ENCODE results near the gene MAP3K1.

Gene MAP3K1

DNA sequence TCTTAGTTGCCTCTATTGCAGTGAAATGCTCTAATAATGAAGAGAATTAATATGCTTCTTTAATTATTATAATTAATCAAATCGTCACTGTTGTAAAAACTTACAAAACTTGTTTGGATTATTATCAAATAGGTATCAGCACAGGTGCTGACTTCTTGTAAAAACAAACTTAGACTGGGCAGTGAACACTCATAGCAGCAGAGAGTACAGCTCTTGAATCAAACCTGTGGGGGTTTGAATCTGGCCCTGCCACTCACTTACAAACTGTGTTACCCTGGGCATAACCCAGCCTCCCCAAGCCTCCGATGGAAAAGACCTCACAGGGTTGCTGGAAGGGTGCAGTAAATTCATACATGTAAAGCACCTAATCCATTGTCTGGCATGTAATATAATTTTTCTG is 35.1 kb downstream of the MAP3K1 start:
- DNase-seq = no peak

GRCh38 chr5:56851258-56851941 is 36.1 kb downstream of the MAP3K1 start:
- DNase-seq = no peak

DNA sequence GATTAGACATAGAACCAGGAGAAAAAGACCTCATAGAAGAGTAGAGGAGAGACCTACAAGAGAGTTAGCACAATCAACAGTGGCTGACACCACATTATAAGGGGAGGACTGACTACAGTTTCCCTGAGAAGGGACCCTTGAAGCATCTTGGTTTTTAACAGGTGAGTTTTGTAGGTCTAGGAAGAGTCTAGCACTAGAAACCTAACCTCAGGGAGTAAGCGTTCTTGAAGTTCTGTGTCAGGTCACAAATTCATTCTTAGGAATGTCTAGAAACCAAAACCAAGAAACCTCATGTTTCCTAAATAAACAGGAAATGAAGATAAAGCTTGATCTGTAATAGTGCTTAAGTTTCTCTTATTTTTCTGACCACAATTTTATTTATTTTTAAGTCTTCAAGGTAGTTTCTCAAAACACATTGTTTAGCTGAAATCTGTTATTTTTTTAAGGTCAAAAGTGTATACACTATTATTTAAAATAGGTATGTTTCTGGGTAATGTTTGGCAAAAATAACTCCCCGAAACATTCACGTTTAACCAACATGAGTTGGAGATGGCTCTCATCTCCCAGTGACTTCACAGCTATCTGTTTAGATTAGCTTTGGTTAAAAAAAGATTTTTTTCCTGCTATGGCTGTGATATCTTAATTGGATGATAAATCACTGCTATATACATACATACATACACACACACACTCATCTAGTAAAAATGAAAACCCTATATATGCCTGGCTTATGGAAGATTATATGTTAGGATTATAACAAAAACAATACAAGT is 37.1 kb downstream of the MAP3K1 start:
- DNase-seq = no peak

DNA sequence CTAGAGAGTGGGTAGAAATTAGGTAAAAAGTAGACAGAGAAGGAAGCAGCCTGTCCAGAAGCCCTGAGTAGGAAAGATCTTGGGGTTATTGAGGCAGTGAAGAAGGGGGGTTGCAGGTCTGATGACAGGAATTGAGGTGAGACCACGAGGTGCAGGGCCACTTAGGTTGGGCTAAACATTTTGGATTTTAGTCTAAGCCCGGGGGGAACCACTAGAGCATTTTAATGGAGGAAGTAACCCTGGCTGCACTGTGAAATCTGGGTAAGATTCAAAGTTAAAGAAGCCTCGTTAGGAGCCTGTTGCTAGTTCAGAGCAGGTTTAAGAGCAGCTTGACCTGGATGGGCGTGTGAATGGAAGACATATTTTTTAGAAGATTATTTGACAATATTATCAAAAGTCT is 38.3 kb downstream of the MAP3K1 start:
- no peak for DNase-seq

- DNase-seq = no peak
Measured at GRCh38 chr5:56854920-56855319, 39.6 kb downstream of the MAP3K1 start.

DNA sequence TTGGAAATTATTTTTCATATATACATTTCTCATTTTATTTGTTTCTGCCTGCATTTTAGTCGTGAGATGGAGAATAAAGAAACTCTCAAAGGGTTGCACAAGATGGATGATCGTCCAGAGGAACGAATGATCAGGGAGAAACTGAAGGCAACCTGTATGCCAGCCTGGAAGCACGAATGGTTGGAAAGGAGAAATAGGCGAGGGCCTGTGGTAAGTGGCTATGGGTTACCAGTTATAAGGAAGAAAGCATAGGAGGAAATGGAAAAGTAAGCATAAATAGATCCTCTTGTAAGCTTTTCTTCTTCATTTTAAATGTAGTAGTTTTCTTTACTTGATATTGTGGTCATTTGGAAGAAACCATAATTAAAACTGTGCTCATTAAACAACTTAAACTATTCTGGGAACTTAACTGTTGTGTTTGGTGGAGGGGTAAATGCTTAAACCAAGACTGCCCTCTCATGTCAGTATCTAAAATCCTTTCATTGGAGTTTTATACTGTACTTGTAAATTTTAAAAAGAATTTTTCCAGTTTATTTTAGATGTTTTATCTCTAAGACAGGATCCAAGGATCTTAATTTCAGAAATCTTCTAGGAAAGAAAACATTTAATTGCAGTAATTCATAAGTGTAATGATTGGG is 41.3 kb downstream of the MAP3K1 start:
- DNase-seq = no peak

DNA sequence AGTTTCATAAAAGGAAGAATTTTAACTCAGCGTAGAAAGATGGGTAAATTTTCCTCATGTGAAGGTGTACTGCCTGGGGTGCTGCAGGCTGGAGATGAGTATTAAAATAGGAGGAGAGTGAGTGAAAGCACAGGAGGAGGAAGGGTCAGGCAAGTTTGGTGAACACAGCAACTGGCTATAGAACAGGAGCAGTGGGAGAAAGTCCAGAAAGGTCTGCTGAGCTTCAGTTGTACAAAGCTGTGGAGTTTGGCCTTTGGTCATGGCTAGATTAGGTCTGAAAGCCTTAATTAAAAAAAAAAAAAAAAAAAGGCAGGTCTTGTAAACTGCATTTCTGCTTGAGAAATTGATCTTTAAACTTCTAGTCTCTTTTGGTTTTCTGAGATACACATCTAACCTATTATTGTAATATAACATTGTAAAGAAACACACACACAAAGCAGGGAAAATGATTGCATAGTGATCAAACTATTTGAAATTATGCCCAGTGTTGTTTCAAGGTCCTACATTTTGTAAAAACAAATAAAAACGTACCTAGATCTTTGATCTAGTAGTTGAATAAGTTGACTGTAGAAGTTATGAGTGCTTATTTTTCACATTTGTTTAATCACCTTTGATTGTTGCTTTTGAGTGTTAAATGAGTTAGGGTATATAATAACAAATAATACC is 43.6 kb downstream of the MAP3K1 start:
- no peak for DNase-seq

DNA sequence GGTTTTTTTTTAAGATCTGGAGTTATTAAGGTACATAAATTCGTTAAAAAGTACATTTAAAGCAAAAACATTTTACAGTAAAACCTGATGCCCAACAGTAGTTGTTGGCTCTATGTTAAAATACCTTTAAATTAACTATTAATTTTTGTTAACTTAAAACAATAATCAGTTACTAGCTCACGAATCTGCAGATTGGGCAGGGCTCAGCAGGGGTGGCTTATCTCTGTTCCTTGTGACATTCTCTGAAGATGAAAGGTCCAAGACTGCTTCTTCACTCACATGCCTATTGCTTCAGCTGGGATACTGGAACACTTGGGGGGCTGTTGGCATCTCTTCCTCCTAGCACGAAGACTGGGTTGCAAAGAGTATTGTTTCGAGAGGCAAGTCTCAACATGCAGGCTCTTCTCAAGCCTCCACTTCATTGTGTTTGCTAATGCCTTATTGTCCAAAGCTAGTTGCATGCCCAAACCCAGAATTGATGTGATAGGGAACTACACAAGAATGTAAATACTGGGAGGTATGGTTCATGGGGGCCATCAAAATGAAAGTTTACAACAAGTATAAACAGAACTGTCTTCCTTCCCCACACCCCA is 46.6 kb downstream of the MAP3K1 start:
- no peak for DNase-seq

DNA sequence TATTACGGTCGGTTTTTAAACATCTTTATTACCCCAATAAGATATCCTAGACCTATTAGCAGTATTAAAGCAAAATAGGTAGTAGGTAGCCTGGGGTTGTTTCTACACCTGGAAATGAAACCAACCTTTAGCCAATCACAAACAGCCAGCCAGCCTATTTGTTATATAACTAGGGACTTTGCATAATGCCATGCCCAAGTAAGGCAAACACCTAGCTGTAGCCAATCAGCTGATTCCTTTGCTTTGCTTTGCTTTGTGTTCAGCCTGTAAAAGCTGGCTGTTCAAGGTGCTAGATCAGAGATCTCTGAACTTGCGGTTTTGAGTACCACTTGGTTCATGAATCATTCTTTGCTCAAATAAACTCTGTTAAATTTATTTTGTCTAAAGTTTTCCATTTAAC is 47.6 kb downstream of the MAP3K1 start:
- no peak for DNase-seq

DNA sequence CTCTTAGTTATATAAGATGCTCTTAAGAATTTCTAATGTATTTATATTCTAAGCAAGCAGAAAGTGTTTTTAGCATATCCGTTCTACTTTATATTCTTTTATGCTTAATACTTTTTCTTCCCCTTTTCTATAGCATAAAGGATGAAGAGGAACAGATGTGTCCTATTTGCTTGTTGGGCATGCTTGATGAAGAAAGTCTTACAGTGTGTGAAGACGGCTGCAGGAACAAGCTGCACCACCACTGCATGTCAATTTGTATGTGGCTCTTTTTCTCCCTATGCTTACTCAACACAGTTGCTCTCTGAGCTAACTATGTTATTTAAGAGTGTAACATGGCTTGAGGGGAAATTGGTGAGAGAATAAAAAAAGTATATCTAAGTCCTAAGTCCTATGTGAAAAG is 56.4 kb downstream of the MAP3K1 start:
- no peak for DNase-seq

GRCh38 chr5:56873056-56873455 is 57.7 kb downstream of the MAP3K1 start:
- DNase-seq = no peak

GRCh38 chr5:56876327-56876726 is 61.0 kb downstream of the MAP3K1 start:
- DNase-seq = no peak

GRCh38 chr5:56881571-56881970 is 66.2 kb downstream of the MAP3K1 start:
- DNase-seq = no peak

GRCh38 chr5:56893251-56893951 is 78.1 kb downstream of the MAP3K1 start:
- no peak for DNase-seq

DNA sequence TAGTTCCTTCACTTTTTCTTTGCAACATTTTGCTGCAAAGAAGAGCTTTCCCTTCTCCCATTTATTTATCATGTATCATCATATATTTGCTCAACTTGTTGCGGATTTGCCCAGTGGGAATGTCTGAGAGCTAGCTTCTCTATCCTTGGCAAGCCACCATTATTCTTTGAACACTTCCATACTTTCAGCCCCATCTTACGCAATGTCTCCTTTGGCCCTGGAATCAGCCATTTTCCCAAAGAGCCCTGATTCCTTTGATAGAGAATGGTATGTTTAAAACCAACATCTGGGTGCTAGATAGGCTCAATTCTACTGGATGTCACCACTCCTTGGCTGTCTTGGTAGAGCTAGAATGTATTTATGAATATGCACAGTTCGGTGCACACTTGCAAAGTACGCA is 81.4 kb downstream of the MAP3K1 start:
- DNase-seq = no peak

DNA sequence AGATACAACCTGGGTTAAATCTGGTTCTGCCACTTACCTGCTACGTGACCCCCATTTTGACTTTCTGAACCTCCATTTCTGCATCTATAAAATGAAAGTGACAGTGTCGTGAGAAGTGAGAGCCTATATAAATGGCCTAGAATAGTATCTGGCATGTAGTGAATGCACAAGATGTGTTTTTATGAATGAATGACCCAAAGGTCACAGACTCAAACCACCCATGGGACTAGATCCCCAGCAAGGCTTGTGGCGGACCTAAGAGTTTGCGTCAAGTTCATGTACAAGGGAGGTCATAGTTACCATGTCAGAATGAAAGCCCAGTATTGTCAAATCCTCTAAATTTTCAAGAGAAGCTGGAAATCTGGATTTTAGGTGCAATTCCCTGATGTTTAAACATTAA is 82.9 kb downstream of the MAP3K1 start:
- DNase-seq = no peak

DNA sequence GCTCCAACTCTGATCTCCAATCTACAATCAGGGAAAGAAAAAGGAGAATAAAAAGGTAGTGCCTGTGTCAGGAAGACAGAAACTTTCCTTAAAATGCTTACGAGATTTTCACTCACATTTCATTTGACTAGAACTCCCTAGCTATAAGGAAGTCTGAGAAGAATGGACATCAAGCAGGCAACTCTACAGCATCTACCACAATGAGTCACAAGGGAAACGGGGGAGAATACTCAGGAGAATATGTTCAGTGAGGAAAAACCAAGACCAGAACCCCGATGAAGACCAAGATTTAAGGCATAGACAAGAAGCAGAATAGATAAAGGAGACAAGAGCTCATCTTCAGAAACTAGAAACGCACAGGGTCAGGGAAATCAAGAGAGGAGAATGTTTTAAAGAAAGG is 85.0 kb downstream of the MAP3K1 start:
- no peak for DNase-seq

DNA sequence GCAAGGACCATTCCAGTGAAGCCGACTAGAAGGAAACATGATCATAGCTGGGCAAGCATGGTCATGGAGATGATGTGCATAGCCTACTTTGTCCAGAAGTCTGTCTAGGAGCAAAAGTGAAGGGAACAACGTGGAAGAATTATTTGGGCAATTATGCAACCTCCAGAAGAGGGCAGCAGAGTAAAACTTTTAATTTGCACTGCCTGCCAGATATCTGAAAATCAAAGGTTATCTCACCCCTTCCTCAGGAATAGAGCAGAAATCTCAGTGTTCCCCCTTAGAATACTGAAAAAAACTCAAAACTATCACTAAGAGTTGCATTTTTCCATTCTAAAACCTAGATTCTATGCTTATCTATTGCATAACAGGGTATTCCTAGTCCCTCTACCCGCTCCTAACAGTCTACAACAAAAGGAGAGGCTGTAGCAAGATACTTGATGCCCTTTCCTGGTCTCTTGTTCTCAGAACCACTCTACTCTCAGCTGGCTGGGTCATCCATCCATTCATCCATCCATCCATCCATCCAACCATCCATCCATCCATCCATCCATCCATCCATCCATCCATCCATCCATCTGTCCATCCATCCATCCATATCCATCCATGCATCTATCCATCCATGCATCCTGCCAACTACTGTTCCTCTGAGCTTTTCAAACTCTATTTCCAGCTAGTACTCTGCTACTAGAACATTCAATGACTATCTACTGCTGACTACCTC is 85.7 kb downstream of the MAP3K1 start:
- DNase-seq = peak; percentile 35

DNA sequence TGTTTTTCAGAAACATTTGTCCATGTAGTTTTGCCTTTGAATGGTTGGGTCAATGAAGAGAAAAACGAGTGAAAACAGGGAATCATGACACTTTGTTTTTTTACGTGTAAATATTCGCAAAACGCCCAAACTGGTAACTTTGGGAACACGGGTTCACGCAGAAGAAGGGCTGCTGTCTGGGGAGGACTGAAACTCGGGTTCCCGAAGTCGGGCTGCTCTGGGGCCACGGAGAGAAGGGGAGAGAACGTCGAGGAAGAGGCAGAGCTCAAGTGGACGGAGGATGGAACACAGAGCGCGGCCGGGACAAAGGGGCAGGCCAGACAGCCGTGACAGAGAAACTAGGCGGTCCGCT is 93.6 kb downstream of the MAP3K1 start:
- DNase-seq = no peak

- peak; percentile 86 for DNase-seq
Measured at GRCh38 chr5:56909294-56910209, 94.2 kb downstream of the MAP3K1 start, which contains the start of gene SETD9. Gene SETD9, plus strand, starts transcription at chr5:56909596. Its CDS starts 50 bp downstream, at chr5:56909646.
